Left kidney (tissue), 8 donors: ENCODE results near the gene OR51B6. TPM values are rescaled to one million over a fixed set of nuclear protein-coding genes. Genes with fewer than 3 reads are reported as not detected.
"Not testable (repeated sequence)": the region's sequence is repeated elsewhere in the genome, so short reads cannot be mapped to it uniquely, and the experiment has no call there.

Experiments used
- DNase-seq: peaks from one replicate; pipeline ENCODE4 v3.0.0-alpha.2; 2013
- long read RNA-seq, 8 donors: transcript quantifications; one replicate each; lab custom pipeline, GENCODE V29; 2026
- polyA plus RNA-seq: library from polyadenylated mRNA; unstranded; fragments of 120-200 nt; gene quantifications from one replicate; pipeline ENCODE4 v1.2.1, GENCODE V29; 2013; ENCODE audit not compliant: insufficient read length

The OR51B6 gene, protein sequence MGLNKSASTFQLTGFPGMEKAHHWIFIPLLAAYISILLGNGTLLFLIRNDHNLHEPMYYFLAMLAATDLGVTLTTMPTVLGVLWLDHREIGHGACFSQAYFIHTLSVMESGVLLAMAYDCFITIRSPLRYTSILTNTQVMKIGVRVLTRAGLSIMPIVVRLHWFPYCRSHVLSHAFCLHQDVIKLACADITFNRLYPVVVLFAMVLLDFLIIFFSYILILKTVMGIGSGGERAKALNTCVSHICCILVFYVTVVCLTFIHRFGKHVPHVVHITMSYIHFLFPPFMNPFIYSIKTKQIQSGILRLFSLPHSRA
- polyA plus RNA-seq, result not detected
- long read RNA-seq, donor 1, result 0 reads
- long read RNA-seq, donor 2, result 0 reads
- long read RNA-seq, donor 3, result 0 reads
- long read RNA-seq, donor 4, result 0 reads
- long read RNA-seq, donor 5, result 0 reads
- long read RNA-seq, donor 6, result 0 reads
- long read RNA-seq, donor 7, result 0 reads
- long read RNA-seq, donor 8, result 0 reads

DNA sequence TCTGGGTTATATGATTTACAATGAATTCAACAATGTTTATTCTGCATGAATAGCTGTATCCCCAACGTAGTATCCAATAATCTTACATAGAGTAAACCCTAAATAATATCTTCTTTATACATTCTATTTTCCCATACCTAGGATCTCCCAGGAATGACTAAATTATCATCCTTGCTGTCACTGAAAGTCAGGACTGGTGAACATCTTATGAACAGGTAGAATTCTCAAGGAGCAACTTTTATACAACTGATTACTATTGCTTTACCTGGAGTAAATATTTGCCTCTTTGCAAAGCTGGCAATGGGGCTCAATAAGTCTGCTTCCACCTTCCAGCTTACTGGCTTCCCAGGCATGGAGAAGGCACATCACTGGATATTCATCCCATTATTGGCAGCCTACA lies at the start of gene OR51B6:
TSS of gene OR51B6 (plus strand) at position 301 of the 400 bp plus-strand sequence. CDS start at position 301, 0 bp downstream.
- no peak for DNase-seq

DNA sequence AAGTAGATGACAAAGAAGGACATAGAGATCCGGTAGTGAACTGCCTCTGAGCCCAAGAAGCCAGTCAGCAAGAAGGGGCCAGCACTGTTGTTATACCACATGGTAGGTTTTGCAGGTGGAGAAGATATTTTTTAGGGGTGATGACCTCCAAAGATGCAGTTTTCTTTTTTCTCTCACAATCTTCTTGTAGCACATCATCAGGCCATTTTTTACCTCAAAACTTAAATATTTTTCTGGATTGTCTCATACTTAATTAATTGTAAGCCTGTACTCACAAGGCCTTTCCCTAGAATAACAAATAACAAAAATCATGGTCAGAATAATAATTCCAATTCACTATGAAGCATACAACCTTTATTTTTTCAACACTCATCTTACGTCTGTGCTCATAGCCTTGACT lies 49.5 kb upstream of the OR51B6 start, which contains the start of gene OR51B4:
TSS of gene OR51B4 (minus strand) at position 101 of the 400 bp plus-strand sequence. CDS start at position 101, 0 bp downstream.
- DNase-seq, result no peak

DNA sequence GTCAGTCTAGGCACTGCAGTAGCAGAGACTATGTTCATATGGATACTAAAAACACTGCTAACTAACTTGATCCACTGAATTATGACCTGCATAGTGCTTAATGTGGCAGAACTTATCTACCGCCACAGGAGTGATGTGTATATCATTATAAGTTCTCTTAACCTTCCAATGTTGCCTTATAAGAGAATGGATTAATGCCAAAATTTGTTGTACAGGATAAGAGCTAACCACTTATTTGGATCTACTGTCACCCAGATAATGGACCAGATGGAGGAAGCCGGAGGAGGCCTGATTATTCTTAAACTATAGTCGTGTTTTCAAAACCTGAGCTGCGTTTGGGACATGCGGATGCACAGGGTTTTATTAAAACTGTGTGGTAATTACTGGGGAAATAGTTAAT lies 47.7 kb upstream of the OR51B6 start:
- no peak for DNase-seq

DNA sequence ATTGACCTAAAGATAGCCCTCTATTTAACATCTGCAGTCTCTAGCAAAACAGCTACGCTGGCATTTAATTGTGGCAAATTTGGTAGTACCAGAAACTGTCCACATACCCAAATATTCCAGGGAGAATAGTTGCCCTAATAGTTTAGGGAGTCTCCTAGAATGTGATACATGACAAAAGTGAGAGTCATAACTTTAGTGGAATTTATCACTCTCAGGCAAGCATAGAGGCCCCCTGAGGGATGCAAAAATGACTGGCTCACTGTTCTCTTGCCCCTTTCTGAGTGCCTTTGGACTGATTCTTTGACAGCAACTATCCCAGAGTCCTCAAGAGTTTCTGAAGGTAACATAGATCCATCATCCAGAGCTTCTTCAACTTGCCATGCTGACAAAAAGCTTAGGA lies 47.3 kb upstream of the OR51B6 start:
- DNase-seq, result no peak

DNA sequence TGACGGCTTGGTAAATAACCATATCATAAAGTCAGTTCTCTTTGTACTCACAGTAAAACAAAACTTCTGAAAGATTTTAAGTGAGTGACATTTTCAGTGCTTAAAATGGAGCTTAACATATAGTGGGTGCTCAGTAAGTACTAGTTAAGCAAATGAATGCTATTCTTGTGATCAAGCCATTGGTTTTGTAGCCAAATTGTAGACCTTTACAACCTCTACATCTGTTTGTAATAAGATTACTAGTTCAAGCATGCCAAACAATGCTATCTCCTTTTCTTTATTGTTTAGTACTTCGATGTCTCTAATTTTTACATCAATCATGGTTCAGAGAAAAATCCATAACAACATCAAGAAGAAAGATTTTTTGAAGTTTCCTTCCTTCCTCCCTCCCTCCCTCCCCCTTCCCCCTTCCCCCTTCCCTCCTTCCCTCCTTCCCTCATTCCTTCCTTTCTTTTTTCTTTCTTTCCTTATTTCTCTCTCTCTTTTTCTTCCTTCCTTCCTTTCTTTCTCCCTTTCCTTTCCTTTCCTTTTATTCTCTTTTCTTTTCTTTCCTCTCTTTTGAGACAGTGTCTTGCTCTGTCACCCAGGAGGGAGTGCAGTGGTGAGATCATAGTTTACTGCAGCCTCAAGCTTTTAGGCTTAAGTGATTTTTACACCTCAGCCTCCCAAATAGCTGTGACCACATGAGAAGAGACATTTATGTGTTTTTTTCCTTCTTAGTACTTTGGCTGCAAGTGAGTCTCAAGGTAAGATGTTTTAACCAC lies 43.9 kb upstream of the OR51B6 start:
- no peak for DNase-seq

DNA sequence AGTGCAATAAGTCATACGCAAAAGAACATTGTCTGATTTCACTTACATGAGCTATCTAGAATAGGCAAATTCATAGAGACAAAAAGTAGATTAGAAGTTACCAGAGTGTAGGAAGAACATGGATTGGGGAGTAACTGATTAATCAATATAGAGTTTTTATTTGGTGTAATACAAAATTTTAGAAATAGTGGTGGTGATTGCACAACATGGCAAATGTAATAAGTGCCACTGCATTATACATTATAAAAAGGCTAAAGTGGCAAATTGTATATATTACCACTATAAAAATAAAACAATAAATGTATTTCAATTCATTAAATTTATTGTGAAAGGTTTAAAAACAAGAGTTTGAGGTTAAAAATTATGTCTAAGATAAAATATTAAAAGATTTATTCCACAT lies 40.9 kb upstream of the OR51B6 start:
- no peak for DNase-seq

DNA sequence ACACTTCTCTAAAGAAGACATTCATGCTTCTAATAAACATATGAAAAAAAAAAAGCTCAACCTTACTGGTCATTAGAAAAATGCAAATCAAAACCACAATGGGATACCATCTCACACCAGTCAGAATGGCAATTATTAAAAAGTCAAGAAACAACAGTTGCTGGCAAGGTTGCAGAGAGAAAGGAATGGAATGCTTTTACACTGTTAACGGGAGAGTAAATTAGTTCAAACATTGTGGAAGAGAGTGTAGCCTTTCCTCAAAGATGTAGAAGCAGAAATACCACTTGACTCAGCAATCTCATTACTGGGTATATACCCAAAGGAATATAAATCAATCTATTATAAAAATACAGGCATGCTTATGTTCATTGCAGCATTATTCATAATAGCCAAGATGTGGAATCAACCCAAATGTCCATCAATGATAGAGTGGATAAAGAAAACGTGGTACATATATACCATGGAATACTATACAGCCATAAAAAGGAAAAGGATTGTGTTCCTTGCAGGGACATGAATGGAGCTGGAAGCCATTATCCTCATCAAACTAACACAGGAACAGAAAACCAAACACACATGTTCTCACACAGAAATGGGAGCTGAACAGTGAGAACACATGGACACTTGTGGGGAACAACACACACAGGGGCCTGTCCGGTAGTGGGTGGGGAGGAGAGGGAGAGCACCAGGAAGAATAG lies 37.8 kb upstream of the OR51B6 start:
- not testable (repeated sequence) for DNase-seq

DNA sequence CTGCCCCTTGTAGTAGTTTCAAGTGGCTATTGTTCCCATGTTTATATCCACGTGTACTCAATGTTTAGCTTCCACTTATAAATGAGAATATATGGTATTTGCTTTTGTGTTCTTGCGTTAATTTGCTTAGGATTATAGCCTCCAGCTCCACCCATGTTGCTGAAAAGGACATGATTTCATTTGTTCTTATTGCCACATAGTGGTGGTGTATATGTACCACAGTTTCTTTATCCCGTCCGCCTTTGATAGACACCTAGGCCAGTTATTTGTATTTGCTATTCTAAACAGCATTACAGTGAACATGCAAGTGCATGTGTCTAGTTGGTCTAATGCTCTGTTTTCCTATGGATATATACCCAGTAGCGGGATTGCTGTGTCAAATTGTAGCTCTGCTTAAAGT lies 34.0 kb upstream of the OR51B6 start:
- no peak for DNase-seq

DNA sequence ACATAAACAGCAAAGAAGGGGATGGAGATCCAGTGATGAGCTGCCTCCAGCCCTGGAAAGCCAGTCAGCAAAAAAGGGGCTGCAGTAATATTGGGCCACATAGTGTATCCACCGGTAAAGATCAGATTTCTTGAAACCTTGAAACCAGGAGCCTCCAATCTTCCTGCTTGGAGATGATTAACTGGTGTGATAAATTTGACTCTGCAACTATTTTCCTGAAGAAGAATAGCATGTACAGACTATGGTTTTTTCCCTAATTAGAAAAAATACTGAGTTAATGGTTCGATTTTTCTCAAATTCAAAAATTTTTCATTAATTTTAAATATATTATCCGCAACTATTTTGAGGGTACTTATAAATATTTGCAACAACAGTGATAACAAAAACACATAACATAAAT lies 27.1 kb upstream of the OR51B6 start, which contains the start of gene OR51B2:
TSS of gene OR51B2 (minus strand) at position 101 of the 400 bp plus-strand sequence. CDS start at position 101, 0 bp downstream.
- DNase-seq, result no peak

DNA sequence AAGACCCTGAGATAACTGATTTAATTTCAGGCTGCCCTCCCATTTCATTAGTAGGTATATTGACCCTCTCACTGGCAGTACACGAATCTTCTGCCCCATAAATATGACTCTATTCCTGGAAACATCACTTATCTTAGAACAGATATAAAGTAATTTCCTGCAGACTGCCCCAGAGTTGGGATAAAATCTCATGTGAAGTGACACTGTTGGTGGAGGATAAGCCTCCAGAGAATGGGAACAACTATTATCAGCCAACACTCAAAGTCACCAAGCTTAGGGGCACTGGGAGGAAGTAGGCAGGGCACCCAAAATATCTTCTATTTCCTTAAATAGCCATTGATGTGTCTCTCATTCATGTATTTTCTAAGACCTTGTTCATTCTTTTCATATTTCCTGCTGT lies 16.1 kb upstream of the OR51B6 start:
- DNase-seq, result no peak

DNA sequence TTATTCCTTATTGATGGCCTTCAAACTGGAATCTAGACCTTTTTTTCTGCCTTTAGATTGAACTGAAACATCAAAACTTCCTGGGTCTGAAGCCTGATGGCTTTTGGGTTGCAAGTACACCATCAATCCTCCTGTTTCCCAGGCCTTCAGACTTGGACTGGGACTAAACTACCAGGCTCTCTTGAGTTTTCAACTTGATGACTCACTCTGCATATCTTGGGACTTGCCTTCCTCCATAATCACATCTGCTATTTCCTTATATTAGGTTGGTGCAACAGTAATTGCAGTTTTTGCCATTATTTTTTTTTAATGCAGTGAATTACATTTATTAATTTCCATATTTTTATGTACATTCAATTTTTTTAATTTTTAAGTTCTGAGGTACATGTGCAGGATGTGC lies 15.0 kb upstream of the OR51B6 start:
- no peak for DNase-seq

DNA sequence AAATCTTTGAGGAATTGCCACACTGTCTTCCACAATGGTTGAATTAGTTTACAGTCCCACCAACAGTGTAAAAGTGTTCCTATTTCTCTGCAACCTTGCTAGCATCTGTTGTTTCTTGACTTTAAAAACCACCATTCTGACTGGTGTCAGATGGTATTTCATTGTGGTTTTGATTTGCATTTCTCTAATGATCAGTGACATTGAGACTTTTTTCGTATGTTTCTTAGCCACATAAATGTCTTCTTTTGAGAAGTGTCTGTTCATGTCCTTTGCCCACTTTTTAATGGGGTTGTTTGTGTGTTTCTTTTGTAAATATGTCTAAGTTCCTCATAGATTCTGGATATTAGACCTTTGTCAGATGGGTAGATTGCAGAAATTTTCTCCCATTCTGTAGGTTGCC lies 14.1 kb upstream of the OR51B6 start:
- not testable (repeated sequence) for DNase-seq

DNA sequence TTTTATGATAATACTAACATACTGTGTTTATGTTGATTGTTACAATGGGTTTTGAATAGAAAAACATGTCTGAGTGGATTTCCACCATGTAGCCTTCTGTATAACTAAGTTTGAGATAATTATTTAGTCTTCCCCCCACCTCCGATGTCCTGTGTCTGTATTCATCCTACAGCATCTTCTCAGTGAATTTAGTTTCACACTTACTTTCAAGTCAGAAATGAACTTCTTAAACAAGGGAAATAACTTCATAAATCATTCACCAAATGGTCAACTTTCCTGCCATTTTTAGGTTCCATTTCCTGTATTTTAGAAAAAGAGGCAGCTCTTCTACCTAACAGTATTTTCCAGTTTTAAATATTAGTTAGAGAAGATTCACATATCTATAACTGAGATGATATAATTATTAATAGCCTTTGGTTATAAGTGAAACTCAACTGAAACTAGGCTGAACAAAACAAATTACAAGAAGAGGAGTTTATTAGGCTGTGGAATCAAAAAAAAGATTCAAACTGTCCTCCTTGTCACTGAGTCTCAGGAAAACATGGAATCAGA lies 11.5 kb upstream of the OR51B6 start:
- DNase-seq, result no peak

DNA sequence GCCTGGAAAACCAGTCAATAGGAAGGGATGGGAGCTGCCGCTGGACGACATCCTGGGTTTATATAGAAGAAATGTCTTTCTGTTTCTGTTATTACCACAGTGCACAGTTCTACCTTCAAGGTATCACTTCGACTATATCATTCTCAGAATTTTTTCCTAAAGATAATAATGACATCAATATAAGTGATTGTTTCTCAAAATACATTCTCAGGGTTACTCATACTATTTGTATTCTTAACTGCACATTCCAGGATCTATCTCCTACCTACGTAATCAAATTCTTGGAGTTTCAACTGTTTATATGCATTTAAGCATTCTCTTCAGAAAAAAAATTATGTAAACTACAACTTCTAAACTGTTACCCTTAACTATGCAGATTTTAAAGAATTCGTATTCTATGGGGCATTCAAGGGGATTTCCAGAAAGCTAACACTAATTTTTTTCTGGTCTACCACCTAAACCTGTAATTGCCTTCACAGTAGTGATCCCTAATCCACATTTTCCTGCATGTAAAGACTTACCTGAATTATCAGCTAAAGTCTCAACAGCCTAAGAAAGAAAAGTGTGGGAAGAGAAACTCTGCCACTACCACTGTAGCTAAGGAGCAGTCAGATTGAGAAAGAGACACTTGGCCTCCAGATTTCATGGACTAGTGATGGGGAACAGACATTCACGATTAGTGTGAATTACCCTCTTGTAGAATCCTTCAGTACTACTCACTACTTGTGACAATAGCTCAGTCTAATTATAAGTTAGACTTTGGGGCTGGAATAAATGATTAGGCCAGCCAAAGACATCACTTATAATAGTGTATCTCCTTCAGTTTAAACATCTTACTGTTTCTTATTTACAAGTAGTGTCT lies 7.6 kb upstream of the OR51B6 start, which contains the start of gene OR51B5:
TSS of gene OR51B5 (minus strand) at position 51 of the 862 bp plus-strand sequence. CDS start at position 51, 0 bp downstream.
- no peak for DNase-seq

DNA sequence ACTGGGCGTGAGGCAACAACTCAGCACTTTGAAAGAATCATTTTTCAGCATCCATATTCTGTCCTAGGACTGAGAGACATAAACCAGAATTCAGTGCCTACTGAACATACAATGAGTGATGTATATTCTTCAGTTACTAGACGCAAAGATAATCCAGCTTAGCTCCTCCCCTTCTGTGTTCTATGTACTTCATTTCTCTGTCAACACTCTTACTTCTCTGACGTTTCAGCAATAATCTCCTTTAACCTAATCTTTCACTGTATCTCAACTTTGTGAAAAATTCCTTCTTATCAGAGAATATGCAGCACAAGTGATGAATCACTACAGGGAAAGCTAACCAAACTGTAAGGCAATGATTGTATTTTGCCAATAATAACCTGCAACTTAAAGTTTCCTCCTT lies 5.5 kb upstream of the OR51B6 start:
- DNase-seq, result no peak

DNA sequence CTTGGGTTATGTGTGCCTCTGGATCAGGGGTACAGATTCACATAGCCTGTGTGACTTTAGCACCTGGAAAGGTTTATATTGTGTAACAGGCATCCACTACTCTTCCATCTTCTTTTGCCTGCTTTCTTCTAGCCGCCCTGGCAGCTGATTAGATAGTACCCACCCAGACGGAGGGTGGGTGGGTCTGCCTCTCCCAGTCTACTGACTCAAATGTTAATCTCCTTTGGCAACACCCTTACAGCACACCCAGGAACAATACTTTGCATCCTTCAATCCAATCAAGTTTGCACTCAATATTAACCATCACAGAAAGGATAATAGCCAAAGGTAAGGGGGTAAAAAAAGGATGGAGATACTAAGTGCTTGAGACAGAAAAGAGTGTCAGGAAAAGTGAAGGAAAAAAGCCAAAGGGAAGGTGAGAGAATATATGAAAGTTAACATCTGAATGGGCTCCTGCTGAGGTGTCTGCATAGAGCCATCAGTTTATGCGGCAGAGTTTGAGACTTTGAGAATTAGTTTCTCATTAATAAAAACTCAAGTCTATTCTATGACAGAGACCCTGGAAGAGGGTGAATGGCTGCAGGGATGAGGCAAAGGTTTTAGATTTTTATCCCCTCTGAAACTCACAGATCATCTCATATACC lies 2.6 kb upstream of the OR51B6 start:
- no peak for DNase-seq

DNA sequence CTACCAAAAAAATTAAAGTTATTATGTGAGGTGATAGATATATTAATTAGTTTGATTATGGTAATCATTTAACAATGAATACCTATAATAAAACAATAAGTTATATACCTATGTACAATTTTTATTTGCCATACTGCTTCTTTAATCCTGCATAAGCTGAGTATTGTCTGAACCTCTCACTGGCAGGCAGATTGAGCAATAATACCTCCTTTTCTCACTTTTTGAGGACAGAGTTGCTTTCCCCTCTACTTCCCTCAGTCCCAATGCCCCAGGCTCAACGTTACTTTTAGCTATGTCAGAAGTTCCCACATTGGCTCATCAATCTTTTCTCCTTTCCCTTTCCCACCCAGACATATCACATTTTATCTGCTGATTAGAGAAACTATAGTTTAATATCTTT lies 1.8 kb upstream of the OR51B6 start:
- DNase-seq, result no peak

DNA sequence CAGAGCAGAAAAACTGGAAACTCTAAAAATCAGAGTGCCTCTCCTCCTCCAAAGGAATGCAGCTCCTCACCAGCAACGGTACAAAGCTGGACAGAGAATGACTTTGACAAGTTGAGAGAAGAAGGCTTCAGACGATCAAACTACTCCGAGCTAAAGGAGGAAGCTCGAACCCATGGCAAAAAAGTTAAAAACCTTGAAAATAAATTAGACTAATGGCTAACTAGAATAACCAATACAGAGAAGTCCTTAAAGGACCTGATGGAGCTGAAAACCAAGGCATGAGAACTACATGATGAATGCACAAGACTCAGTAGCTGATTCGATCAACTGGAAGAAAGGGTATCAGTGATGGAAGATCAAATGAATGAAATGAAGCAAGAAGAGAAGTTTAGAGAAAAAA lies 4.7 kb downstream of the OR51B6 start:
- DNase-seq, result not testable (repeated sequence)

DNA sequence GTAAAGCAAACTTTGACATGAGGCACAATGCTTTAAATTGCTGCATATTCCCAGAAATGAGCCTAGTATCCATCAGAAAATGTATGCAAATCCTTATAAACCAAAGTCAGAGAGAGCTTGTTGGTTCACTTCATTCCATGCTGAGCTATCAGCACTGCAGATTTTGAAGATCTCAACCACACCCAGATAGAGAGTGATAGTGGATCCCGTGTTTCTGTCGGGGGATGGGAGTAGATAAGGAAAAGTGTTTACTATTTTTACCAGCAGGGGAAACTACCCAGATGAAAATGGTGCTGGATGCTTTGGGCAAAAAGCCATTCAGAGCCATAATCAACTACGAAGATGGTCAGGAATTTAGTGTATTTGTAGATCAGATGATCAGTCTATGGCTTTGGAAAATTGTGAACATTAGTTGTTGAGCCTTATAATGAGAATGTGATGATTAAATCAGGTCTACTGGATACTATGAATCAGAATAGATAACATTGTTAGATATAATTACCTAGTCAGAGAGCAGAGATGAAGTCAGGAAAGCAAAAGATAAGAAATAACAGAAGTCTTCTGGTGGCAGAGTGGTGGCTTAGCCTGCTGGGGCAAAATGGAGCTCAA lies 10.8 kb downstream of the OR51B6 start:
- DNase-seq, result no peak

DNA sequence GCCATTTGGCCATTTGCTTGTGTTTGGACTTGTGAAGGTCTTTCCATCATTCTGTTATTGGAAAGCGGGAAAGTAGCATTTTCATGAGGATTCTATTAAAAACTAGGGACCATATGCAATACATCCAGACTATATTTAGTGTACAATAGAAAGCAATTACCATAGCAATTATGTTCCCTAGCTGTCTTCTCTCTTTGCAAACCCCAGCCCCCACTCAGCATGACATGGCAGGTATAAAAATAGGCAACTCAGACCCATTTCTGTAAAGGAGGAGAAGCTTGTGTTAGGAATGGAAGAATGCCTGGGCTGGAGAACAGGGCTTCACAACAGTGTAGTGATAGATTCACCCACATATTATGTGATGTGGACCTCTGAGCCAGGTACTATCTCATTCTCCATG lies 12.4 kb downstream of the OR51B6 start:
- no peak for DNase-seq
